K562 (cell line): ENCODE data around the gene SOS1. TPM values are rescaled to one million over a fixed set of nuclear protein-coding genes. Genes with fewer than 3 reads are reported as not detected.

Experiments used
- BACH1 ChIP-seq: fragments of 200-800 bp; sonication (Bioruptor generic); IDR thresholded peaks from 2 replicates; pipeline ENCODE4 v1.6.1; 2016; ENCODE audit warnings: missing genetic modification characterization, missing compliant biosample characterization
- CBFA2T2 ChIP-seq: fragments of 450-650 bp; conservative IDR thresholded peaks from 2 replicates; pipeline ENCODE4 v1.6.1; 2017; ENCODE audit warnings: mild to moderate bottlenecking
- CBFA2T3 ChIP-seq: fragments of 450-650 bp; IDR thresholded peaks from 2 replicates; pipeline ENCODE4 v1.6.1; 2017
- CBFB ChIP-seq: sonication (generic); formaldehyde crosslinking; IDR thresholded peaks from 2 replicates; pipeline ENCODE4 v1.4.0; 2020; ENCODE audit warnings: mild to moderate bottlenecking, missing genetic modification reagents
- DIDO1 ChIP-seq: fragments of 450-650 bp; IDR thresholded peaks from 2 replicates; pipeline ENCODE4 v1.6.1; 2016; ENCODE audit warnings: low read depth, missing biosample characterization, missing genetic modification characterization
- FOSL1 ChIP-seq: fragments of 200-800 bp; sonication (Bioruptor generic); conservative IDR thresholded peaks from 2 replicates; pipeline ENCODE4 v1.6.1; 2016; ENCODE audit warnings: missing genetic modification characterization, missing compliant biosample characterization
- HMG20B ChIP-seq: fragments of 250-450 bp; sonication (Bioruptor Pico); IDR thresholded peaks from 2 replicates; pipeline ENCODE4 v1.5.0; 2021; ENCODE audit warnings: mild to moderate bottlenecking
- KAT8 ChIP-seq: fragments of 450-650 bp; IDR thresholded peaks from 2 replicates; pipeline ENCODE4 v1.6.1; 2016; ENCODE audit warnings: low read depth, mild to moderate bottlenecking
- NCOR1 ChIP-seq: fragments of 450-650 bp; IDR thresholded peaks from 2 replicates; pipeline ENCODE4 v1.6.1; 2016; ENCODE audit warnings: mild to moderate bottlenecking, moderate library complexity
- PCBP1 ChIP-seq: fragments of 200-400 bp; formaldehyde crosslinking; IDR thresholded peaks from 2 replicates; pipeline ENCODE4 v1.6.1; 2018; ENCODE audit warnings: mild to moderate bottlenecking, low read depth, low read length; ENCODE audit not compliant: poor library complexity, severe bottlenecking
- RBBP5 ChIP-seq: fragments of 200-600 bp; sonication (generic); IDR thresholded peaks from 2 replicates; pipeline ENCODE4 v1.6.1; 2012; ENCODE audit warnings: borderline replicate concordance, mild to moderate bottlenecking, low read length, control low read depth, inconsistent platforms; ENCODE audit not compliant: insufficient read depth, poor library complexity, severe bottlenecking
- SREBF1 ChIP-seq: fragments of 150-350 bp; IDR thresholded peaks from 2 replicates; pipeline ENCODE4 v1.6.1; 2014; ENCODE audit warnings: antibody characterized with exemption, low read depth, low read length, borderline replicate concordance
- SRSF3 ChIP-seq: fragments of 200-400 bp; formaldehyde crosslinking; IDR thresholded peaks from 2 replicates; pipeline ENCODE4 v1.6.1; 2016; ENCODE audit warnings: mild to moderate bottlenecking, low read length, moderate library complexity; ENCODE audit not compliant: insufficient read depth
- TCF3 ChIP-seq: sonication (generic); formaldehyde crosslinking; IDR thresholded peaks from 2 replicates; pipeline ENCODE4 v1.4.0; 2020; ENCODE audit warnings: mild to moderate bottlenecking, missing genetic modification reagents
- ZNF224 ChIP-seq: sonication (generic); formaldehyde crosslinking; IDR thresholded peaks from 2 replicates; pipeline ENCODE4 v1.8.0; 2022; ENCODE audit warnings: mild to moderate bottlenecking, missing genetic modification reagents
- ZNF232 ChIP-seq: sonication (generic); formaldehyde crosslinking; IDR thresholded peaks from 2 replicates; pipeline ENCODE4 v1.8.0; 2022; ENCODE audit warnings: mild to moderate bottlenecking, missing genetic modification reagents
- polyA plus RNA-seq, 8 experiments: library from polyadenylated mRNA; depleted of rRNA in 4 of 8; stranded (reverse) in 5 of 8; unstranded in 3 of 8; fragments of >200 nt; fragmentation: Nextera tagmentation in 2 of 8; fragmentation: Illumina TruSeq in 1 of 8; extraction: Ambion mirVana in 2 of 8; extraction: Trizol in 1 of 8; gene quantifications; 2 replicates each; pipeline versions ENCODE4 v1.2.1 to v1.2.3, GENCODE V29; 2011 to 2014; ENCODE audit warnings: inconsistent platforms in 1 of 8, missing spikeins in 1 of 8
- total RNA-seq, 7 experiments: library from RNA; depleted of rRNA in 6 of 7; stranded (reverse); fragments of >200 nt in 6 of 7; fragmentation: Illumina TruSeq in 2 of 7; extraction: Trizol in 2 of 7; gene quantifications; 2 replicates each; pipeline versions ENCODE4 v1.2.1 to v1.2.3, GENCODE V29; 2011 to 2021; ENCODE audit warnings: low replicate concordance in 1 of 7
- TF ChIP-seq, protein P1 (sequence below): sonication (generic); formaldehyde crosslinking; IDR thresholded peaks from 2 replicates; pipeline ENCODE4 v1.8.0; 2022; ENCODE audit warnings: mild to moderate bottlenecking, missing genetic modification reagents
- TF ChIP-seq, protein P2 (sequence below): sonication (generic); formaldehyde crosslinking; IDR thresholded peaks from 2 replicates; pipeline ENCODE4 v1.8.0; 2022; ENCODE audit warnings: mild to moderate bottlenecking, missing genetic modification reagents
- TF ChIP-seq, protein P3 (sequence below): fragments of 450-650 bp; IDR thresholded peaks from 2 replicates; pipeline ENCODE4 v1.6.1; 2018; ENCODE audit warnings: mild to moderate bottlenecking, low read depth; ENCODE audit not compliant: partially characterized antibody
- TF ChIP-seq, protein P4 (sequence below), 3 experiments: fragments of 200-800 bp in 1 of 3; sonication (Bioruptor generic) in 1 of 3; sonication (generic) in 1 of 3; formaldehyde crosslinking in 1 of 3; IDR thresholded peaks; 2 replicates each; pipeline versions ENCODE4 v1.6.1 to v1.8.0; 2016 to 2022; ENCODE audit warnings: mild to moderate bottlenecking in 2 of 3, missing compliant biosample characterization in 2 of 3, missing genetic modification characterization in 2 of 3, missing genetic modification reagents in 1 of 3

Gene SOS1
- total and polyA plus RNA-seq, 9 of the 15 experiments (the other 6 are each of a cell fraction or from before 2014, with no cell fraction given), result 2.5 to 27.1 (median 16.3) TPM

DNA sequence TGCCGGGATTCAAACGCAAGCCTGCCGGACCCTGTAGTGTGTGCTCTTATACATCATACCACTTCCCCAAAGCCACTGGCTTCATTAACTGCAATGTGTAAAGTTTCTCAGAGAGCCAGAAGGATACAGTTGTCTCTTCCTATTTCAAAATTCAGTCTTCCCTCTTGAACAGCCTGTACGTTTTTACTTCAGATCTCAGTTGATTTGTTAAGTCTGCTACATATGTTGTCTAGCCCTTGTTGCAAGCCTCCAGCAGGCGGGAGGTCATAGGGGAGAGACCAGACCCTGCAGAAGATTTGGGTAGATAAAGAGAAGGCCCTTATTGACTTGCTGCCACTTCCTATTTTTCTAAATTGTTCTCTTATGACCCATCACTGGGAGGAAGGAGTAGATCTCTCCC, 174.9 kb downstream of the SOS1 start (continued):
- TF ChIP-seq, protein P1, sequence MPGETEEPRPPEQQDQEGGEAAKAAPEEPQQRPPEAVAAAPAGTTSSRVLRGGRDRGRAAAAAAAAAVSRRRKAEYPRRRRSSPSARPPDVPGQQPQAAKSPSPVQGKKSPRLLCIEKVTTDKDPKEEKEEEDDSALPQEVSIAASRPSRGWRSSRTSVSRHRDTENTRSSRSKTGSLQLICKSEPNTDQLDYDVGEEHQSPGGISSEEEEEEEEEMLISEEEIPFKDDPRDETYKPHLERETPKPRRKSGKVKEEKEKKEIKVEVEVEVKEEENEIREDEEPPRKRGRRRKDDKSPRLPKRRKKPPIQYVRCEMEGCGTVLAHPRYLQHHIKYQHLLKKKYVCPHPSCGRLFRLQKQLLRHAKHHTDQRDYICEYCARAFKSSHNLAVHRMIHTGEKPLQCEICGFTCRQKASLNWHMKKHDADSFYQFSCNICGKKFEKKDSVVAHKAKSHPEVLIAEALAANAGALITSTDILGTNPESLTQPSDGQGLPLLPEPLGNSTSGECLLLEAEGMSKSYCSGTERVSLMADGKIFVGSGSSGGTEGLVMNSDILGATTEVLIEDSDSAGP (CRISPR knock-in tag), result no peak
- TF ChIP-seq BACH1 (tag) (no peak), DIDO1 (tag) (no peak), CBFA2T3 (peak; percentile 85), HMG20B (CRISPR knock-in tag) (no peak), ZNF224 (CRISPR knock-in tag) (no peak), SRSF3 (no peak), CBFB (no peak), ZNF232 (CRISPR knock-in tag) (no peak), PCBP1 (no peak), NCOR1 (peak; percentile 71), FOSL1 (tag) (peak; percentile 29; the same call in 1 of the 2 replicates), SREBF1 (no peak), KAT8 (no peak), TCF3 (CRISPR knock-in tag) (peak; percentile 78), CBFA2T2 (peak; percentile 77), RBBP5 (no peak)
- TF ChIP-seq, protein P2, sequence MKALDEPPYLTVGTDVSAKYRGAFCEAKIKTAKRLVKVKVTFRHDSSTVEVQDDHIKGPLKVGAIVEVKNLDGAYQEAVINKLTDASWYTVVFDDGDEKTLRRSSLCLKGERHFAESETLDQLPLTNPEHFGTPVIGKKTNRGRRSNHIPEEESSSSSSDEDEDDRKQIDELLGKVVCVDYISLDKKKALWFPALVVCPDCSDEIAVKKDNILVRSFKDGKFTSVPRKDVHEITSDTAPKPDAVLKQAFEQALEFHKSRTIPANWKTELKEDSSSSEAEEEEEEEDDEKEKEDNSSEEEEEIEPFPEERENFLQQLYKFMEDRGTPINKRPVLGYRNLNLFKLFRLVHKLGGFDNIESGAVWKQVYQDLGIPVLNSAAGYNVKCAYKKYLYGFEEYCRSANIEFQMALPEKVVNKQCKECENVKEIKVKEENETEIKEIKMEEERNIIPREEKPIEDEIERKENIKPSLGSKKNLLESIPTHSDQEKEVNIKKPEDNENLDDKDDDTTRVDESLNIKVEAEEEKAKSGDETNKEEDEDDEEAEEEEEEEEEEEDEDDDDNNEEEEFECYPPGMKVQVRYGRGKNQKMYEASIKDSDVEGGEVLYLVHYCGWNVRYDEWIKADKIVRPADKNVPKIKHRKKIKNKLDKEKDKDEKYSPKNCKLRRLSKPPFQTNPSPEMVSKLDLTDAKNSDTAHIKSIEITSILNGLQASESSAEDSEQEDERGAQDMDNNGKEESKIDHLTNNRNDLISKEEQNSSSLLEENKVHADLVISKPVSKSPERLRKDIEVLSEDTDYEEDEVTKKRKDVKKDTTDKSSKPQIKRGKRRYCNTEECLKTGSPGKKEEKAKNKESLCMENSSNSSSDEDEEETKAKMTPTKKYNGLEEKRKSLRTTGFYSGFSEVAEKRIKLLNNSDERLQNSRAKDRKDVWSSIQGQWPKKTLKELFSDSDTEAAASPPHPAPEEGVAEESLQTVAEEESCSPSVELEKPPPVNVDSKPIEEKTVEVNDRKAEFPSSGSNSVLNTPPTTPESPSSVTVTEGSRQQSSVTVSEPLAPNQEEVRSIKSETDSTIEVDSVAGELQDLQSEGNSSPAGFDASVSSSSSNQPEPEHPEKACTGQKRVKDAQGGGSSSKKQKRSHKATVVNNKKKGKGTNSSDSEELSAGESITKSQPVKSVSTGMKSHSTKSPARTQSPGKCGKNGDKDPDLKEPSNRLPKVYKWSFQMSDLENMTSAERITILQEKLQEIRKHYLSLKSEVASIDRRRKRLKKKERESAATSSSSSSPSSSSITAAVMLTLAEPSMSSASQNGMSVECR (CRISPR knock-in tag), result no peak
- TF ChIP-seq, protein P3, sequence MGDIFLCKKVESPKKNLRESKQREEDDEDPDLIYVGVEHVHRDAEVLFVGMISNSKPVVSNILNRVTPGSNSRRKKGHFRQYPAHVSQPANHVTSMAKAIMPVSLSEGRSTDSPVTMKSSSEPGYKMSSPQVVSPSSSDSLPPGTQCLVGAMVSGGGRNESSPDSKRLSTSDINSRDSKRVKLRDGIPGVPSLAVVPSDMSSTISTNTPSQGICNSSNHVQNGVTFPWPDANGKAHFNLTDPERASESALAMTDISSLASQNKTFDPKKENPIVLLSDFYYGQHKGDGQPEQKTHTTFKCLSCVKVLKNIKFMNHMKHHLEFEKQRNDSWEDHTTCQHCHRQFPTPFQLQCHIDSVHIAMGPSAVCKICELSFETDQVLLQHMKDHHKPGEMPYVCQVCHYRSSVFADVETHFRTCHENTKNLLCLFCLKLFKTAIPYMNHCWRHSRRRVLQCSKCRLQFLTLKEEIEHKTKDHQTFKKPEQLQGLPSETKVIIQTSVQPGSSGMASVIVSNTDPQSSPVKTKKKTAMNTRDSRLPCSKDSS, result no peak
- TF ChIP-seq, protein P4, sequence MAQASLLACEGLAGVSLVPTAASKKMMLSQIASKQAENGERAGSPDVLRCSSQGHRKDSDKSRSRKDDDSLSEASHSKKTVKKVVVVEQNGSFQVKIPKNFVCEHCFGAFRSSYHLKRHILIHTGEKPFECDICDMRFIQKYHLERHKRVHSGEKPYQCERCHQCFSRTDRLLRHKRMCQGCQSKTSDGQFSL (CRISPR knock-in tag; IDR thresholded peaks at IDR 0.05), result no peak
- TF ChIP-seq, protein P4 (tag; IDR thresholded peaks at IDR 0.05), result no peak
